Measurements from ENCODE around the gene ANKRD18B. TPM values are rescaled to one million over a fixed set of nuclear protein-coding genes. Genes with fewer than 3 reads are reported as not detected.

ANKRD18B gene
- polyA plus RNA-seq, 1 donor from 2014 or later: 2.2 TPM

DNA sequence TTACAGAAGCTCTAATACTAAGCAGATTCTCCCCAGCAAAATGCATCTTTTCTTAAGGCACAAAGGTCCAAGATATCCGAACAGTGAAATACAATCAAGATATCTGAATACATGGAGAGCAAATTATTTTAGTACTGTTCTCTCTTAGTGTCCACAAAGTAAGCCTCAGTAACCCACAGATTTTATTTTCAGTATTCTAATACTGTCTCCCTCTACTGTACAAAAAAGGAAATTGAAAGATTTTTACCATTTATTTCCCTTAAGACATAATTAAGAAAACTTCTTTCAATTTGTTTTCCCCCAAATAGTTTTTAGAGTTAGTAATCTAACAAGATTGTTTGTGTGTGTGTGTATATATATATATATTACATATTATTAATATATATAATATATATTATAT, 25.7 kb upstream of the ANKRD18B start:
- Histone ChIP-seq H3K9me2 (ENCODE audit: insufficient read depth, low read length) (no peaks in the 10 kb centered on the region), H3K36me3 (ENCODE audit: insufficient read depth, low read length) (no peaks in the 10 kb centered on the region), H3F3A (ENCODE audit: insufficient read depth, low read length, poor library complexity, severe bottlenecking) (no peaks in the 10 kb centered on the region), H3K79me2 (replicated peaks; ENCODE audit: insufficient read depth, low read length) (no peaks in the 10 kb centered on the region), H2AFZ (ENCODE audit: low read depth, low read length) (no peak overlapping the region), H3K9ac (ENCODE audit: low read length) (no peak overlapping the region), H3K27me3 (ENCODE audit: insufficient read depth, low read depth, low read length) (no peaks in the 10 kb centered on the region), H4K20me1 (ENCODE audit: insufficient read depth) (no peaks in the 10 kb centered on the region), H3K4me2 (ENCODE audit: low read length) (no peak overlapping the region), H3K4me3 (ENCODE audit: low read length) (no peak overlapping the region), H3K27ac (ENCODE audit: low read length) (no peak overlapping the region), H3K9me3 (ENCODE audit: low read length) (no peaks in the 10 kb centered on the region)
- TF ChIP-seq POLR2AphosphoS5 (IDR thresholded peaks at IDR 0.05): no peak
- no peak for TF ChIP-seq SMC3 (conservative IDR thresholded peaks at IDR 0.05; ENCODE audit: poor library complexity)
- TF ChIP-seq EZH2 (IDR thresholded peaks at IDR 0.05; ENCODE audit: borderline replicate concordance, insufficient read depth, low read length, poor library complexity, severe bottlenecking): no peak
- no peak for TF ChIP-seq MXI1 (conservative IDR thresholded peaks at IDR 0.05; ENCODE audit: poor library complexity, severe bottlenecking)
- TF ChIP-seq CTCF (IDR thresholded peaks at IDR 0.05; ENCODE audit: poor library complexity, severe bottlenecking): no peak
- no peak for TF ChIP-seq EP300 (conservative IDR thresholded peaks at IDR 0.05; ENCODE audit: poor library complexity, severe bottlenecking)
- TF ChIP-seq TAF1 (IDR thresholded peaks at IDR 0.05; ENCODE audit: low read depth): no peak
- no peak for TF ChIP-seq RAD21 (conservative IDR thresholded peaks at IDR 0.05)
- TF ChIP-seq, protein P1, sequence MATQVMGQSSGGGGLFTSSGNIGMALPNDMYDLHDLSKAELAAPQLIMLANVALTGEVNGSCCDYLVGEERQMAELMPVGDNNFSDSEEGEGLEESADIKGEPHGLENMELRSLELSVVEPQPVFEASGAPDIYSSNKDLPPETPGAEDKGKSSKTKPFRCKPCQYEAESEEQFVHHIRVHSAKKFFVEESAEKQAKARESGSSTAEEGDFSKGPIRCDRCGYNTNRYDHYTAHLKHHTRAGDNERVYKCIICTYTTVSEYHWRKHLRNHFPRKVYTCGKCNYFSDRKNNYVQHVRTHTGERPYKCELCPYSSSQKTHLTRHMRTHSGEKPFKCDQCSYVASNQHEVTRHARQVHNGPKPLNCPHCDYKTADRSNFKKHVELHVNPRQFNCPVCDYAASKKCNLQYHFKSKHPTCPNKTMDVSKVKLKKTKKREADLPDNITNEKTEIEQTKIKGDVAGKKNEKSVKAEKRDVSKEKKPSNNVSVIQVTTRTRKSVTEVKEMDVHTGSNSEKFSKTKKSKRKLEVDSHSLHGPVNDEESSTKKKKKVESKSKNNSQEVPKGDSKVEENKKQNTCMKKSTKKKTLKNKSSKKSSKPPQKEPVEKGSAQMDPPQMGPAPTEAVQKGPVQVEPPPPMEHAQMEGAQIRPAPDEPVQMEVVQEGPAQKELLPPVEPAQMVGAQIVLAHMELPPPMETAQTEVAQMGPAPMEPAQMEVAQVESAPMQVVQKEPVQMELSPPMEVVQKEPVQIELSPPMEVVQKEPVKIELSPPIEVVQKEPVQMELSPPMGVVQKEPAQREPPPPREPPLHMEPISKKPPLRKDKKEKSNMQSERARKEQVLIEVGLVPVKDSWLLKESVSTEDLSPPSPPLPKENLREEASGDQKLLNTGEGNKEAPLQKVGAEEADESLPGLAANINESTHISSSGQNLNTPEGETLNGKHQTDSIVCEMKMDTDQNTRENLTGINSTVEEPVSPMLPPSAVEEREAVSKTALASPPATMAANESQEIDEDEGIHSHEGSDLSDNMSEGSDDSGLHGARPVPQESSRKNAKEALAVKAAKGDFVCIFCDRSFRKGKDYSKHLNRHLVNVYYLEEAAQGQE (IDR thresholded peaks at IDR 0.05; ENCODE audit: borderline replicate concordance): no peak

DNA sequence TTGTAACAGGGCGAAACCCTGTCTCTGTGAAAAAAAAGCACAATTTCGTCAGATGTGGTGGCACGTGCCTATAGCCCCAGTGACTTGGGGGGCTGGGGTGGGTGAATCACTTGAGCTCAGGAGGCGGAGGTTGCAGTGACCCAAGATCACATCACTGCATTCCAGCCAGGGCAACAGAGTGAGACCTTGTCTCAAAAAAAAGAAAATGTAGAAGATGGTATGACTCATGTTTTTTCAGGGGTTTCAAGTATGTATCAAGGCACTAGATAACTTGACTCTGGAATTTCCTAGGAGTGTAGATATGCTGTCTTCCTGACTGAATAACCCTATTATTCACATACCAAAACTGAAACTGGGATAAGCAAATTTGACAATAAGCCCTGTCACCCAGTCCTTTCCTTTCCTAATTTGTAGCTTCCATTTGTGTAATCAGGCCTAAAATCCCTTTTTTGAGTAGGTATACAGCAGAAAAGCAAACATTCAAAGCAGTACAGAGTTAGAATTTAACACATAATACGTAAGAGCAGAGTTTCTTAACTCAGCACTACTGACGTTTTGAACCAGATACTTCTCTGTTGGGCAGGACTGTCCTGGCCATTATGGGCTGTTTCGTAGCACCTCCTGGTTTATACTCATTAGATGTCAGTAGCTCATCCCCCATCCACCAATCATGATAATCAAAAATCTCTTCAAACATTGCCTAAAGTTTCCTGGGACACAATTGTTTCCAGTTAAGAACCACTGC, 17.3 kb upstream of the ANKRD18B start:
- no peaks in the 10 kb centered on the region for H4K20me1 ChIP-seq (ENCODE audit: insufficient read depth)
- no peaks in the 10 kb centered on the region for H3K36me3 ChIP-seq (ENCODE audit: insufficient read depth, low read length)
- H3K4me2 ChIP-seq (ENCODE audit: low read length): no peak overlapping the region
- no peak overlapping the region for H2AFZ ChIP-seq (ENCODE audit: low read depth, low read length)
- no peaks in the 10 kb centered on the region for H3K9me3 ChIP-seq (ENCODE audit: low read length)
- H3F3A ChIP-seq (ENCODE audit: insufficient read depth, low read length, poor library complexity, severe bottlenecking): no peaks in the 10 kb centered on the region
- TF ChIP-seq CTCF (IDR thresholded peaks at IDR 0.05; ENCODE audit: poor library complexity, severe bottlenecking): no peak
- TF ChIP-seq, protein P1 (IDR thresholded peaks at IDR 0.05; ENCODE audit: borderline replicate concordance): no peak
- no peak for TF ChIP-seq EP300 (conservative IDR thresholded peaks at IDR 0.05; ENCODE audit: poor library complexity, severe bottlenecking)
- no peak for TF ChIP-seq EZH2 (IDR thresholded peaks at IDR 0.05; ENCODE audit: borderline replicate concordance, insufficient read depth, low read length, poor library complexity, severe bottlenecking)
- TF ChIP-seq TAF1 (IDR thresholded peaks at IDR 0.05; ENCODE audit: low read depth): no peak
- no peak for TF ChIP-seq SMC3 (conservative IDR thresholded peaks at IDR 0.05; ENCODE audit: poor library complexity)
- no peak overlapping the region for H3K4me3 ChIP-seq (ENCODE audit: low read length)
- no peak overlapping the region for H3K9ac ChIP-seq (ENCODE audit: low read length)
- no peaks in the 10 kb centered on the region for H3K27me3 ChIP-seq (ENCODE audit: insufficient read depth, low read depth, low read length)
- no peaks in the 10 kb centered on the region for H3K79me2 ChIP-seq (replicated peaks; ENCODE audit: insufficient read depth, low read length)
- no peaks in the 10 kb centered on the region for H3K9me2 ChIP-seq (ENCODE audit: insufficient read depth, low read length)
- no peak overlapping the region for H3K27ac ChIP-seq (ENCODE audit: low read length)
